ENCODE measurements around the gene HBS1L.

Gene HBS1L

GRCh38 chr6:134948142-134948541 is 106.5 kb downstream of the HBS1L start:
- no peak for DNase-seq

DNA sequence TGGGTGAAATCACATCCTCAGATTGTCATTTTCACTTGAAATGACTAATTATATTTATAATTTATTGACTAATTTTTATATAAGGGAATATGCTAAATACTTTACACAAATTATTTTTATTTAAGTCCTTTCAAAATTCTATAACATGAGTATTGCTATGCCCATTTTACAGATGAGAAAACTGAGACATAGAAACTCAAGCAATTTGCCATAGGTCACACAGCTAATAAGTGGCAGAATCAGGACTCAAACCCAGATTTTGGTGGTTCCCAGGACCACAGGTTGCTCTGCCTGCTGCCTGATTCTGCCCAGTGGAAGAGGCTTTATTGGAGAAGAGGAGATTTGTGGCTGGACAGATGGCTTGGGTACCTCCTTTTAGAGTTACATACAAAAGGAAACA is 109.6 kb downstream of the HBS1L start:
- DNase-seq: no peak

- no peak for DNase-seq
Observed at GRCh38 chr6:134943522-134944111, 111.0 kb downstream of the HBS1L start.

DNA sequence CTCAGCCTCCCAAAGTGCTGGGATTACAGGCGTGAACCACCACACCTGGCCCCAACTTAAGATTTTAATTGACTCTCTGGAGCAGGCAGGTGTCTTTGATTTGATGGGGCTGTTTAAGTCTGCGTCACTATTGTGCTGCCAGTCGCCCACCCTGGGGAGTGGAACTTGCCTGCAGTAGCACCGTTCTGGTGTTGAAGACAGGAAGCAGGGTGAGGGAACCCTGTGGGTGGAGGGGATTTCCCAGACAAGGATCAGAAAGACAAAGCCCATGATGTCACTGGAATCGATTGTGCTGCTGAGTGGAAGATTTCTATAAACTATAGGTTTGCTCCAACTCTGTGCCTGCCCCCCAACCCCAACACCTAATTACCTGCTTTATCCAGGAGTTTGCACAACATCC is 115.7 kb downstream of the HBS1L start:
- DNase-seq: peak; percentile 20

GRCh38 chr6:134937426-134937825 is 117.2 kb downstream of the HBS1L start:
- no peak for DNase-seq

DNA sequence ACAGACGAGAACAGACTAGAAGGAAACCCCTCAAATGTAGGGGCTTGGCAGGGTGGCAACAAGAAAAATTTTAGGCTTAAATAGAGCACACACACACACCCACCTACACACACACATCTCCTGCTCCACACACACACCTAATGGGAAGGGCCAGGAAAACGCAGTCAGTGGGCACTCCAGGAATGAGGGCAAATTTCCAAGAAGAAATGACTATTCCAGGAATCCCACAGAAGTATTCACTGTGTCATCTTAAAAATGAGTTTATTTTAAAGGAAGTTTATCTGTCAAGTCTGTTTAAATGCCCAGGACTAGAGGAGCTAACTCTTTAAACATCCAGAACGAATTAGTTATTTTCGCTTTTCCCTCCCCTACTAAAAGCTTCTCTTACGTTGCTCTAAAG is 117.7 kb downstream of the HBS1L start:
- no peak for DNase-seq

DNA sequence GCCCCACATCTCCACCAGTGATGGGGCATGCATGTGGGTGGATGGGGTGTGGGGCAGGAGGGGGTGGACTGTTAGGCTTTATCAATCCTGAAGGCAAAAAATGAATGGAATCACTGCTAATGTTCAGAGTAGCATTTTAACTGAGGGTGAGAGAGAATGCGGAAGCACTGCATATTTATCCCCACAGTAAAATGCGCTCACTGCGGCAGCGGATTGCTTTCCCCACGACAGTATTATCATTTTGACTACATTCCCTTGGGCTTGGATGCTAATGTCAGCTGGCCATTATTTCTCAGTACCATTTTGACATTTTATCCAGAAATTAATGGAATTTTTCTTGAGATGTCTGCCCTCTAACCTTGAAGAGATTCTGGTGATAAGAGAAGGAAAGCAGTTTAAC is 118.1 kb downstream of the HBS1L start:
- DNase-seq: no peak

DNA sequence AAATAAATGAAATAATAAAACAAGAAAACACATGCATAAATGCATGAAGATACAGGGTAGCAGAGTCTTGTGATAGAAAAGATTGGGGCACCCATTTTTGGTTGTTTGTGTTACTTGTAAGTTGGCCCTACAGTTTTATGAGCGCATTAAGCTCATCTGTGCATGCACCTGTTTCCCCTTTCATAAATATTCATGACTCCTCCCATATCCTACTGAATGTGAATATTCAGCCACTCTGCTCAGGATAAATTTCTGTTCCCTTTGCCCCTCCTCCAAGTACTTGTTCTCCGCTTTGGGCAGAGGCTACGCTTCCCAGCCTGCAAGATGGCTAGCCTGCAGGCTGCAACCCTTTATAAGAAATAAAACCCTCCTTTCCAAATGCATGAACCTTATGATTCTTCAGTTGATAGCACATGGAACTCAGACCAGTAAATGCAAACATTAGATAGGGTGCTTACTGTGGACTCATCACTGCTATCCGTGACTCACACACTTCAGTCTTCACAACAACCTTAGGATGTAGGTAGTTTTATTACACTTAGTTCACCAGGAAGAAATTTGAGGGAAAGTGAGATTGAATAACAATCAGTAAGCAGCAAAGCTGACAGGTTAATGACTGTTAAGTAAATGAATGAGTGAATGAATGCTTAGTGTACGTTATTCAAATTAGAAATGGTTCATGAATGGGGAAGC is 119.7 kb downstream of the HBS1L start:
- DNase-seq: no peak

GRCh38 chr6:134932535-134933470 is 121.8 kb downstream of the HBS1L start:
- DNase-seq: no peak

GRCh38 chr6:134932098-134932497 is 122.5 kb downstream of the HBS1L start:
- DNase-seq: no peak

DNA sequence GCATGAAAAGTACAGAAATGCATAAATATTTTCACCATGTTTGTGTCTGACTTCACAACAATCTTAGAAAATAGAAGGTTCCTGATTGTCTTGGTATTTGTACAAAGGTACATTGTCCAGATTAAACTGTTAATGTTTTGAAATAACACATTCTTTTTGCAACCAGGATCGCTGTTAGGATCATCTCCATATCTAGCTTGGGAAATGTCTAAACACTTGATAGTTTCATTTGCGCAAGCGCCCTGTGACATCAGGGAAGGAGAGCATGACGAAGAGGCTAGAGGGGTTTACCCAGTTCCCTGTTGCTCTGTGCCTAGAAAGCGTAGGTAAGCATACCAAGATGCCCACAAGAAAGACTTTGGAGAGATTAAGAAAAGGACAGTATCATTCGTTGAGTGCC is 124.2 kb downstream of the HBS1L start:
- DNase-seq: no peak

- no peak for DNase-seq
Observed at GRCh38 chr6:134928151-134928900, 126.3 kb downstream of the HBS1L start.

- no peak for DNase-seq
Observed at GRCh38 chr6:134925800-134926199, 128.8 kb downstream of the HBS1L start.

DNA sequence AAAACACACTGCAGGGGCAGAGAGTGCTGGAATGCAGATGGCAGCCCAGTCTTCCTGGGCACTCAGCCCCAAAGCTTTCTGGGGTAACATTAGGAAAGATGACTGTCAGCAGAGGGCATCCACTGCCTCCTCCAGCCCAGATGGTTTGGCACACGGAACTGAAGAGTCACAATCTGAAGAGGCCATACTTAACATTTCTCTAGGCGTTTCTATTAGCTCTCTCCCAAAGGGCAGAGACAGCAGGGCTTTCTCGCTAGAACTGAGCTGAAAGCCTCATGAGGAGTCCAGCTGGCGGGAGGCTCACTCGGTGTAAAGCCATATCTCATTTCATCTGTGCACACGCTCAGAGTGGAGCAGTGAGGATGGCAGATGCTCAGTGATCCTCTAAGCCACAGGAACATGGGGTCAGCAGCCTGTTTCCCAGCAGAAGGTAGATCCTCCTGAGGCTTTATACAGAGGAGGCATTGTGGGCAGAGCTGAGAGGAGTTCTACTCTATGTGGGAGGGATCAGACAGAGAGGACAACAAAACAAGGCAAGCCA is 132.8 kb downstream of the HBS1L start:
- DNase-seq: no peak

- no peak for DNase-seq
Observed at GRCh38 chr6:134921276-134921675, 133.3 kb downstream of the HBS1L start.

DNA sequence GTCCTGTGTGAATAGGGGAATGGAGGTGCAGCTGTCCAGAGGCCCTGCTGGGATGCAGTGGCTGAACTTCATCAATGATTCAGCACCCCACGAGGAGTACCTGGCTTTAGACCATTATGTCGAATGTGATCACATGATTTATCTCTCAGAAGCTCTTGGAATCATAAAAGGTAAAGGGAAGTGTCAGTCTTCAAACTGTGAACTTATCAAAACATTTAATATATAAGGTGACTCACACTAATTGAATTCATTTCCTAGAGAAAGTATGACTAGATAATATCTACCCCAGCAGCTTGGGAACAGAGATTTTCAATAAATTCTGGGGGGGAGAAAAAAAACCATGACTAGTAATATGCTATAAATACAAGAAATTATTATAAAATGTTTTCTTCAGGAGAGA is 134.2 kb downstream of the HBS1L start:
- DNase-seq: no peak

GRCh38 chr6:134918418-134918961 is 136.1 kb downstream of the HBS1L start:
- no peak for DNase-seq

- DNase-seq: no peak
Observed at GRCh38 chr6:134911547-134911946, 143.1 kb downstream of the HBS1L start.

GRCh38 chr6:134910593-134910935 is 144.1 kb downstream of the HBS1L start:
- DNase-seq: no peak
